Esophagus muscularis mucosa (tissue), 4 donors: ENCODE results near the gene GHRL.

Source experiments
- CTCF ChIP-seq, 3 experiments: fragments of 200-600 bp in 2 of 3; fragments of 450-650 bp in 1 of 3; sonication (generic) in 2 of 3; IDR thresholded peaks; one replicate each; pipeline ENCODE4 v1.5.1; 2017 to 2019; ENCODE audit warnings: antibody characterized with exemption in 3 of 3, mild to moderate bottlenecking in 2 of 3, moderate library complexity in 1 of 3
- EP300 ChIP-seq: sonication (generic); formaldehyde crosslinking; IDR thresholded peaks from one replicate; pipeline ENCODE4 v1.6.1; 2017; ENCODE audit warnings: antibody characterized with exemption
- POLR2A ChIP-seq: fragments of 450-650 bp; IDR thresholded peaks from one replicate; pipeline ENCODE4 v1.6.1; 2017; ENCODE audit warnings: antibody characterized with exemption, moderate library complexity, mild to moderate bottlenecking, low read depth
- POLR2AphosphoS5 ChIP-seq, 2 donors: sonication (generic); formaldehyde crosslinking; IDR thresholded peaks; one replicate each; pipeline ENCODE4 v1.6.1; 2017; ENCODE audit warnings: antibody characterized with exemption in 2 of 2

- TF ChIP-seq CTCF (IDR thresholded peaks at IDR 0.05): no peak
- TF ChIP-seq POLR2A: no peak
- TF ChIP-seq EP300: no peak
- TF ChIP-seq POLR2AphosphoS5 (IDR thresholded peaks at IDR 0.05): no peak
Measured at GRCh38 chr3:10340476-10340875, 47.7 kb upstream of the GHRL start.
